Measurements from ENCODE around the gene ZNF276. TPM values are rescaled to one million over a fixed set of nuclear protein-coding genes. Genes with fewer than 3 reads are reported as not detected.

The ZNF276 gene
- total RNA-seq, 1 experiment from 2014 or later = 18.6 TPM

- WGBS (ENCODE audit: extremely low coverage, insufficient read length, low lambda C conversion rate) = no CpG with 5 or more reads among the region's 19 CpGs
- Mint-ChIP-seq H3K27ac (no peak overlapping the region; a peak in 1 of 7 replicates), H3K36me3 (ENCODE audit: insufficient read depth in 1 of 3, low read depth in 3 of 3) (peaks cover 7 to 17% (median 10%) of the 10 kb centered on the region in 3 experiments; a peak in 6 of 7 replicates)
These were observed 11.5 kb upstream of the ZNF276 start for GRCh38 chr16:89709716-89710432.

More at GRCh38 chr16:89709716-89710432, 11.5 kb upstream of the ZNF276 start:
- no peaks in the 10 kb centered on the region for H3K79me1 ChIP-seq (ENCODE audit: insufficient read depth, low read depth, low read length, poor library complexity, severe bottlenecking)
- no peak overlapping the region for H3K14ac ChIP-seq (ENCODE audit: insufficient read depth, low read length)
- H2BK15ac ChIP-seq (ENCODE audit: low read depth, low read length) = no peak overlapping the region
- no peak overlapping the region for H3K56ac ChIP-seq (ENCODE audit: insufficient read length, low read depth, low read length)
- H3K18ac ChIP-seq (ENCODE audit: insufficient read length, low read depth, low read length) = no peak overlapping the region
- no peak overlapping the region for H4K91ac ChIP-seq (ENCODE audit: insufficient read length, low read depth, low read length)
- no peak overlapping the region for H2BK12ac ChIP-seq (ENCODE audit: insufficient read length, low read depth, low read length)
- Mint-ChIP-seq H3K4me3 (peak overlapping the region in 1 of 2 experiments; percentile 59; a peak in 3 of 5 replicates), H3K27me3 (ENCODE audit: low read depth) (peaks cover 18% of the 10 kb centered on the region), H3K9me3 (no peaks in the 10 kb centered on the region; a peak in 1 of 5 replicates), H3K4me1 (peaks cover 13 to 18% of the 10 kb centered on the region in 2 experiments)
- no peak overlapping the region for H2BK5ac ChIP-seq (ENCODE audit: insufficient read length, low read length)
- H3K27me3 ChIP-seq (ENCODE audit: insufficient read depth, low read length) = no peaks in the 10 kb centered on the region
- no peak overlapping the region for H2BK20ac ChIP-seq (ENCODE audit: low read depth, low read length, poor library complexity, severe bottlenecking)
- no peaks in the 10 kb centered on the region for H3K9me3 ChIP-seq (ENCODE audit: control insufficient read depth, low read depth, low read length)
- H4K8ac ChIP-seq (replicated peaks; ENCODE audit: insufficient read length, low read depth, low read length) = no peak overlapping the region
- TF ChIP-seq CTCF (conservative IDR thresholded peaks at IDR 0.05) = no peak
- DNase-seq = no peak
- H4K5ac ChIP-seq (ENCODE audit: insufficient read length, low read depth, low read length) = no peak overlapping the region
- H3K9ac ChIP-seq (ENCODE audit: extremely low read depth, insufficient read length, low read length) = no peak overlapping the region
- no peak overlapping the region for H2AK5ac ChIP-seq (ENCODE audit: insufficient read length, low read length)
- no peak overlapping the region for H3K4ac ChIP-seq (ENCODE audit: low read depth, low read length)
- H3K4me1 ChIP-seq (ENCODE audit: insufficient read depth, low read length) = no peaks in the 10 kb centered on the region
- no peak overlapping the region for H2BK120ac ChIP-seq (ENCODE audit: low read depth, low read length, poor library complexity, severe bottlenecking)
- H4K20me1 ChIP-seq (ENCODE audit: control insufficient read depth, insufficient read depth, insufficient read length) = no peaks in the 10 kb centered on the region
- no peak overlapping the region for H3T11ph ChIP-seq (ENCODE audit: low read length)
- no peak overlapping the region for H3K27ac ChIP-seq (ENCODE audit: insufficient read length, low read depth, low read length)
- no peak overlapping the region for H2AFZ ChIP-seq (ENCODE audit: low read length)
- H3K23ac ChIP-seq (ENCODE audit: insufficient read length, low read depth, low read length) = no peak overlapping the region
- H3K23me2 ChIP-seq (ENCODE audit: insufficient read length, low read depth, low read length, poor library complexity, severe bottlenecking) = peaks cover 11% of the 10 kb centered on the region
- H3K4me2 ChIP-seq (ENCODE audit: insufficient read depth, insufficient read length, low read length) = no peak overlapping the region
- H3K79me2 ChIP-seq (ENCODE audit: insufficient read depth, low read length) = no peaks in the 10 kb centered on the region

Measured in H9 (cell line).